ENCODE data around the gene BMPER.

DNA sequence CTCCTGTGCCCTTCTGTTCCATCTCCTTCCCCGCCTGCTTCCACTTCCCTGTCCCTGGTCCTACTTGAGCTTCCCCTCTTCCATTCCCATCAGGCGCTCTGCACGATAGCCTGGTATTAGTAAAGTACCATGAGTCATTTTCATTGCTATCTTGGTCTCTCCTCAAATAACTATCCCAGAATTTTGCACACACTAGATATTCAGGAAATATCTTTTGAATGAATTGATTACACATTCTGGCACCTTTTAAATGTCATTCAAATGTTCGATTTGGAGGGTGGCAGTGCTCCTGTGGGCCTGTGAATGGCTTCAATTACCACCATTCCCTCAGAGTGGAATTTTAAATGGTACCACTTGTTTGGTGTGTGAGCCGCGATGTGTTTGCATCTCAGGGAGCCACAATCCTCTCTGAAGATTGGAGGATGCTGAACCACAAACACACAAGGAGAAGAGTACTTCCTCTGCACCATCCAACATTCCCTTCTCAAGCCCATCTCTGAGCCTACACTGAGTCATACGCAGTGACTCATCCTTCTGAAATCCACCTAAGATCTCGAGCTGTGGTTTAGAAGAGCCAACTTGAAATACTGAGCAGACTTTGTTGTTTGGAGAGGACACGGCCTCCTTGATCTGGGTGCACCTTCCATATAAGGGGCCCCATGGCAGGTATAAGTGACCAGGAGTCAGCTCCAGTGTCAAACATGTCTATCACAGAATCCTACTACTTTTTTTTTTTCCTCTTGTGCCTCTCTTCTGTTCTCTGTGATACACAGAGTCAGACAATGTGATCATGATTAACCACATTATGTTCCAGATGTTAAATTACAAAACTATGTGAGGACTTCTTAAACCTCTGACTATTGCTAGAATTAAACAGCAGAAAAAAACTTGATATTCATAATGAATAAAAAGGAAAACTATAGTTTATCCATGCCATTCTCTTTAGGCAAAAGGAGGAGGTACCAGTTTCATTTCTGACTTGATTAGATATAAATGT lies 81.9 kb downstream of the BMPER start:
- no peak for TF ChIP-seq POLR2AphosphoS5 (IDR thresholded peaks at IDR 0.05; ENCODE audit: borderline replicate concordance, low read depth, low read length)
- no peak for TF ChIP-seq EZH2 (IDR thresholded peaks at IDR 0.05)

All from SK-N-MC (cell line).